Erythroblast (primary cell): ENCODE measurements around the gene CFAP97D1.
"Not testable (repeated sequence)": the region's sequence is repeated elsewhere in the genome, so short reads cannot be mapped to it uniquely, and the experiment has no call there.

Experiments
- GATA1 ChIP-seq: IDR thresholded peaks from 2 replicates; pipeline ENCODE4 v1.6.1; 2011; ENCODE audit warnings: low read depth, mild to moderate bottlenecking, control low read depth, low read length, moderate library complexity
- POLR2A ChIP-seq: IDR thresholded peaks from 2 replicates; pipeline ENCODE4 v1.6.1; 2011; ENCODE audit warnings: mild to moderate bottlenecking, low read length

DNA sequence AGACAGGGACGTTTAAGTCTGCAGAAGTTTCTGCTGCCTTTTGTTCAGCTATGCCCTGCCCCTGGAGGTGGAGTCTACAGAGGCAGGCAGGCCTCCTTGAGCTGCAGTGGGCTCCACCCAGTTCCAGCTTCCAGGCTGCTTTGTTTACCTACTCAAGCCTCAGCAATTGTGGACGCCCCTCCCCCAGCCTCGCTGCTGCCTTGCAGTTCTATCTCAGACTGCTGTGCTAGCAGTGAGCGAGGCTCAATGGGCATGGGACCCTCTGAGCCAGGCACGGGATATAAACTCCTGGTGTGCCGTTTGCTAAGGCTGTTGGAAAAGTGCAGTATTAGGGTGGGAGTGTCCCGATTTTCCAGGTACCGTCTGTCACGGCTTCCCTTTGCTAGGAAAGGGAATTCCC is 17.8 kb downstream of the CFAP97D1 start:
- not testable (repeated sequence) for TF ChIP-seq POLR2A, GATA1
